KG1 (cell line): ENCODE measurements around the gene MSH6.

Experiments used
- DNase-seq: peaks from one replicate; lab custom pipeline; 2025; lab: John Stamatoyannopoulos, UW

MSH6 gene

GRCh38 chr2:47783486-47784351 lies 774 bp downstream of the MSH6 start:
- DNase-seq = peak; percentile 44

GRCh38 chr2:47784352-47784851 lies 1.5 kb downstream of the MSH6 start:
- DNase-seq = no peak

- DNase-seq = no peak
Measured at GRCh38 chr2:47785986-47786385, 3.0 kb downstream of the MSH6 start.

- no peak for DNase-seq
Measured at GRCh38 chr2:47796090-47796697, 13.2 kb downstream of the MSH6 start.

GRCh38 chr2:47798631-47799030 lies 15.7 kb downstream of the MSH6 start:
- DNase-seq = no peak

GRCh38 chr2:47799031-47799609 lies 16.2 kb downstream of the MSH6 start:
- no peak for DNase-seq

GRCh38 chr2:47801118-47801517 lies 18.2 kb downstream of the MSH6 start:
- no peak for DNase-seq

- no peak for DNase-seq
Measured at GRCh38 chr2:47803363-47803762, 20.4 kb downstream of the MSH6 start.

- DNase-seq = no peak
Measured at GRCh38 chr2:47803770-47804169, 20.8 kb downstream of the MSH6 start.

- no peak for DNase-seq
Measured at GRCh38 chr2:47805850-47806249, 22.9 kb downstream of the MSH6 start.

- DNase-seq = no peak
Measured at GRCh38 chr2:47808614-47809013, 25.7 kb downstream of the MSH6 start.

GRCh38 chr2:47809903-47810302 lies 27.0 kb downstream of the MSH6 start:
- no peak for DNase-seq

- DNase-seq = no peak
Measured at GRCh38 chr2:47810850-47811249, 27.9 kb downstream of the MSH6 start.

- no peak for DNase-seq
Measured at GRCh38 chr2:47811668-47812067, 28.7 kb downstream of the MSH6 start.

- DNase-seq = no peak
Measured at GRCh38 chr2:47815764-47816163, 32.8 kb downstream of the MSH6 start.

- DNase-seq = no peak
Measured at GRCh38 chr2:47818777-47819176, 35.8 kb downstream of the MSH6 start.

- DNase-seq = no peak
Measured at GRCh38 chr2:47819834-47820233, 36.9 kb downstream of the MSH6 start.

- no peak for DNase-seq
Measured at GRCh38 chr2:47822518-47822917, 39.6 kb downstream of the MSH6 start.

GRCh38 chr2:47833516-47833968 lies 50.6 kb downstream of the MSH6 start:
- DNase-seq = no peak

GRCh38 chr2:47838249-47838648 lies 55.3 kb downstream of the MSH6 start:
- no peak for DNase-seq

- no peak for DNase-seq
Measured at GRCh38 chr2:47838686-47839085, 55.7 kb downstream of the MSH6 start.

GRCh38 chr2:47842846-47843245 lies 59.9 kb downstream of the MSH6 start:
- no peak for DNase-seq

GRCh38 chr2:47843407-47843806 lies 60.5 kb downstream of the MSH6 start:
- no peak for DNase-seq
